ENCODE data around the gene IKBKE.
A peak's percentile ranks its signal among the peaks of the same experiment; 100 is the strongest.

Gene IKBKE

DNA sequence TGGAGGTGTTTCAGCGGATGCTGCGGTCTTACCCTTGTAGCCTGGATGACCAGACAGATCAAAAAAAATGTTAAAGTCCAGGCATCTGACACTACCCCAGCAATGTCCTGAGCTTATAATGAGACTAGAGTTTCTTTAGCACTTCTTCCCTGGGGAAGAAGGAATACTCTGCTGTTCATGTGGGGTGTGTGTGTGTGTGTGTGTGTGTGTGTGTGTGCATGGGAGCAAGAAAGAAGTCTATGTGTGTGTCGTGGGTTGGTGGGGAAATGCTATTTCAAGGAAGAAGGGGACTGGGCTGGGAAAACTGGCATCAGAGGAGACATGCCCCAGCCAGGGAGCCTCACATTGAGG is 34.1 kb downstream of the IKBKE start:
- TF ChIP-seq, protein P1, sequence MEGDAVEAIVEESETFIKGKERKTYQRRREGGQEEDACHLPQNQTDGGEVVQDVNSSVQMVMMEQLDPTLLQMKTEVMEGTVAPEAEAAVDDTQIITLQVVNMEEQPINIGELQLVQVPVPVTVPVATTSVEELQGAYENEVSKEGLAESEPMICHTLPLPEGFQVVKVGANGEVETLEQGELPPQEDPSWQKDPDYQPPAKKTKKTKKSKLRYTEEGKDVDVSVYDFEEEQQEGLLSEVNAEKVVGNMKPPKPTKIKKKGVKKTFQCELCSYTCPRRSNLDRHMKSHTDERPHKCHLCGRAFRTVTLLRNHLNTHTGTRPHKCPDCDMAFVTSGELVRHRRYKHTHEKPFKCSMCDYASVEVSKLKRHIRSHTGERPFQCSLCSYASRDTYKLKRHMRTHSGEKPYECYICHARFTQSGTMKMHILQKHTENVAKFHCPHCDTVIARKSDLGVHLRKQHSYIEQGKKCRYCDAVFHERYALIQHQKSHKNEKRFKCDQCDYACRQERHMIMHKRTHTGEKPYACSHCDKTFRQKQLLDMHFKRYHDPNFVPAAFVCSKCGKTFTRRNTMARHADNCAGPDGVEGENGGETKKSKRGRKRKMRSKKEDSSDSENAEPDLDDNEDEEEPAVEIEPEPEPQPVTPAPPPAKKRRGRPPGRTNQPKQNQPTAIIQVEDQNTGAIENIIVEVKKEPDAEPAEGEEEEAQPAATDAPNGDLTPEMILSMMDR (IDR thresholded peaks at IDR 0.05; ENCODE audit: low read depth, low read length, missing control alignments): no peak
- DNase-seq (ENCODE audit: extremely low read depth, low read depth): no peak
- H3K4me3 ChIP-seq (replicated peaks; ENCODE audit: low read depth, low read length): no peak overlapping the region

GRCh38 chr1:206505702-206506355 is 35.6 kb downstream of the IKBKE start:
- no peak for DNase-seq (ENCODE audit: extremely low read depth, low read depth)
- no peak overlapping the region for H3K4me3 ChIP-seq (replicated peaks; ENCODE audit: low read depth, low read length)
- TF ChIP-seq, protein P1 (IDR thresholded peaks at IDR 0.05; ENCODE audit: low read depth, low read length, missing control alignments): peak; percentile 66

DNA sequence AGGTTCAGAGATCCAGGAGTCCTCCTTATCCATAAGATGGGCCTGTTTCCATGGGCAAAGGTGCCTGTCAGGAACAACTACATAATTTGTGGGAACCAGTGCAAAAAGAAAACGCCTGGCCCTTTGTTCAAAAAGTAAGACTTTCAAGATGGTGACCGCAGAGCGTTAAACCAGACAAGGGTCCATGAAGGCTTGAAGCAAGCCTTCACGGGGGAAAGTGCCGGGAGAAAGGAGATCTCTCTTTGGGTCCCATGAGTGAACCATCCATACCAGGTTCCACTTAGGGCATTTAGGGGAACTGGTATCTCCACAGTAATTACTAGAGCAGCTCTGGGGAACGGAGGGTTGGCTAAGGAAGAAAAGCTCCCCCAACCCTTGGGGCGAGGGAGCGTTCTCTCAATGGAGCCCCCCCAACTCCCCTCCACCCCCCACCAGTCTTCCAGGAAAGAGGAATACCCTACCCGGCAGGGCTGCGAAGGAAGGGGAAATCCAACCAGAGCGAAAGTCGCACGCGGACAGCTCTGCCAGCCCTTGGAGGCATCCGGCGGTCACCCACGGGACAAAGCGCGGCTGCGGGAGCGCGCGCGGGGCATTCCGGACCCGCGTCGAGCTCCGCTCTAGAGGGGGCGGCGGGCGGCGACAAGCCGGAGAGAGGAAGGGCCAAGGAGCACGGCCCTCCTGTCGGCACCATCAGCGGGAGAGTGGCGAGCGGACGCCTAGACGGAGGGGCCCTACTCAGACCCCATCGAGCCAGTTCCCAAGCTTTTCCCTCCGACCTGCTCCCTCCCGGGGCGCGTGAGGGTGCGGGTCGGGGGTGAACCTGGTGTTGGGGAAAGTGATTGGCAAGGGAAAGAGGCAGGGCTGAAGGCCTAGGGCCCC is 36.4 kb downstream of the IKBKE start:
- DNase-seq (ENCODE audit: extremely low read depth, low read depth): no peak
- TF ChIP-seq, protein P1 (IDR thresholded peaks at IDR 0.05; ENCODE audit: low read depth, low read length, missing control alignments): no peak
- H3K4me3 ChIP-seq (replicated peaks; ENCODE audit: low read depth, low read length): peak overlapping the region; percentile 40

GRCh38 chr1:206507284-206508129 is 37.2 kb downstream of the IKBKE start, which contains the start of gene RASSF5:
Gene RASSF5 (plus strand): TSS chr1:206507531. CDS start chr1:206507603, 72 bp downstream.
- H3K4me3 ChIP-seq (replicated peaks; ENCODE audit: low read depth, low read length): peak within 1 kb of the TSS; percentile 40
- DNase-seq (ENCODE audit: extremely low read depth, low read depth): no peak

GRCh38 chr1:206508130-206508889 is 38.0 kb downstream of the IKBKE start:
- TF ChIP-seq, protein P1 (IDR thresholded peaks at IDR 0.05; ENCODE audit: low read depth, low read length, missing control alignments): no peak
- H3K4me3 ChIP-seq (replicated peaks; ENCODE audit: low read depth, low read length): peak overlapping the region; percentile 40
- no peak for DNase-seq (ENCODE audit: extremely low read depth, low read depth)

More at GRCh38 chr1:206507284-206508129, 37.2 kb downstream of the IKBKE start, which contains the start of gene RASSF5:
- TF ChIP-seq, protein P1 (IDR thresholded peaks at IDR 0.05; ENCODE audit: low read depth, low read length, missing control alignments): no peak

DNA sequence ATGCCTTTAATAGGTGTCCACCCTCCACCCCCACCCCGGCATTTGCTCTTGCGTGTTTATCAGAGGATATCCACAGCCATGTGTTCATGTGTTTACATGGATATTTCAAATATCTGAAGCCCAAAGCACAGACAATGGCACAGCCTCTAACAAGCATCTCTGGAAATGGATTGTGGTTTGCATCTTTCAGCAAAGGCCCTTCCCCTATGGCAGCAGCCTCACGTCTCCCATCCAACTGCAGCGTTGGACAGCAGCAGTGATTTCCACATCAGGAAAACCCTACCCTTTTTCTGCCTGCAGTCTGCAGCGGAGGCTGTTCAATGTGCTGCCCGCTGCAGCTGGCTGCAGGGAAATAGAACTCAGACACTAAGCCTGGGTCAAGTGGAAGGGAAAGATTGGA is 38.7 kb downstream of the IKBKE start:
- TF ChIP-seq, protein P1 (IDR thresholded peaks at IDR 0.05; ENCODE audit: low read depth, low read length, missing control alignments): no peak
- H3K4me3 ChIP-seq (replicated peaks; ENCODE audit: low read depth, low read length): no peak overlapping the region
- DNase-seq (ENCODE audit: extremely low read depth, low read depth): no peak
